Thyroid gland (tissue), 4 donors: ENCODE results near the gene ZRANB2. TPM values are rescaled to one million over a fixed set of nuclear protein-coding genes. Genes with fewer than 3 reads are reported as not detected.

Experiments
- DNase-seq, 2 donors: peaks; one replicate each; pipeline ENCODE4 v3.0.0-alpha.2; 2019
- H3K27ac ChIP-seq, 3 donors: fragments of 200-600 bp; sonication (generic); 1 replicate in 2 of 3; 2 replicates in 1 of 3; pipeline ENCODE4 v1.5.1; 2016 to 2019; ENCODE audit warnings: mild to moderate bottlenecking in 1 of 3, moderate library complexity in 1 of 3
- H3K27me3 ChIP-seq: fragments of 200-600 bp; sonication (generic); one replicate; pipeline ENCODE4 v1.5.1; 2019
- H3K36me3 ChIP-seq, 2 donors: fragments of 200-600 bp; sonication (generic); one replicate each; pipeline ENCODE4 v1.5.1; 2016 to 2019
- H3K4me1 ChIP-seq, 2 donors: fragments of 200-600 bp; sonication (generic); one replicate each; pipeline ENCODE4 v1.5.1; 2017 to 2019
- H3K4me3 ChIP-seq, 3 donors: fragments of 200-600 bp; sonication (generic); replicated peaks in 1 of 3; 1 replicate in 2 of 3; 2 replicates in 1 of 3; pipeline ENCODE4 v1.5.1; 2016; ENCODE audit warnings: mild to moderate bottlenecking in 1 of 3
- H3K9me3 ChIP-seq: fragments of 200-600 bp; sonication (generic); one replicate; pipeline ENCODE4 v1.5.1; 2017
- CTCF ChIP-seq, 6 experiments: fragments of 200-600 bp in 3 of 6; fragments of 450-650 bp in 3 of 6; sonication (generic) in 3 of 6; IDR thresholded peaks; one replicate each; pipeline ENCODE4 v1.5.1; 2016 to 2019; ENCODE audit warnings: antibody characterized with exemption in 6 of 6, mild to moderate bottlenecking in 2 of 6, inconsistent platforms in 1 of 6, moderate library complexity in 1 of 6
- POLR2A ChIP-seq, 2 donors: fragments of 450-650 bp; IDR thresholded peaks; one replicate each; pipeline ENCODE4 v1.6.1; 2017; ENCODE audit warnings: antibody characterized with exemption in 2 of 2, mild to moderate bottlenecking in 2 of 2, moderate library complexity in 1 of 2
- WGBS, 2 donors: methylation state at CpG; one replicate each; pipeline ENCODE4 v1.1.5; 2017; 5-methylcytosine and 5-hydroxymethylcytosine counted together
- intact Hi-C: fragments of 100-400 bp; cut with DNase I; formaldehyde crosslinking; loops from one replicate; pipeline ENCODE4 v1.15.1; 2023
- total RNA-seq, 4 donors: library from RNA; depleted of rRNA; stranded (reverse); fragments of >200 nt; gene quantifications; one replicate each; pipeline ENCODE4 v1.2.3, GENCODE V29; 2016

The ZRANB2 gene
- total RNA-seq, 4 donors from 2014 or later, result 67.3 to 125 (median 93.7) TPM

- no peak for TF ChIP-seq POLR2A (IDR thresholded peaks at IDR 0.05)
- TF ChIP-seq CTCF (IDR thresholded peaks at IDR 0.05), result no peak
- DNase-seq, result peak in 1 of 2 donors; percentile 2
- intact Hi-C loops, result no loop called here
- Histone ChIP-seq H3K27ac (no peak overlapping the region), H3K4me1 (no peaks in the 10 kb centered on the region), H3K36me3 (no peaks in the 10 kb centered on the region), H3K4me3 (no peak overlapping the region), H3K9me3 (no peaks in the 10 kb centered on the region), H3K27me3 (no peaks in the 10 kb centered on the region)
- WGBS, 2 donors, result 58 to 75% methylated on average over 5 to 6 of the region's 7 CpGs
Measured at GRCh38 chr1:71053758-71054157, 27.1 kb downstream of the ZRANB2 start.

- no peak overlapping the region for H3K4me3 ChIP-seq
- no peaks in the 10 kb centered on the region for H3K9me3 ChIP-seq
- no peak overlapping the region for H3K27ac ChIP-seq
- H3K4me1 ChIP-seq, result peaks cover 0 to 1% of the 10 kb centered on the region in 2 donors
- no peaks in the 10 kb centered on the region for H3K27me3 ChIP-seq
- TF ChIP-seq CTCF (IDR thresholded peaks at IDR 0.05) (no peak), POLR2A (IDR thresholded peaks at IDR 0.05) (no peak)
- WGBS, 2 donors, result 74 to 75% methylated on average over 1 of the region's 1 CpG
- DNase-seq, result no peak
- no peaks in the 10 kb centered on the region for H3K36me3 ChIP-seq
- intact Hi-C loops, result no loop called here
Measured at GRCh38 chr1:71053146-71053545, 27.7 kb downstream of the ZRANB2 start.

GRCh38 chr1:71049951-71050598 lies 30.8 kb downstream of the ZRANB2 start:
- no peak for TF ChIP-seq POLR2A (IDR thresholded peaks at IDR 0.05)
- TF ChIP-seq CTCF (IDR thresholded peaks at IDR 0.05), result peak; percentile 51 to 77 (median 62)
- Histone ChIP-seq H3K4me3 (no peak overlapping the region), H3K9me3 (no peaks in the 10 kb centered on the region), H3K27me3 (peaks cover 8% of the 10 kb centered on the region), H3K36me3 (no peaks in the 10 kb centered on the region), H3K4me1 (peaks cover 5 to 20% of the 10 kb centered on the region in 2 donors), H3K27ac (no peak overlapping the region)
- intact Hi-C loops, result loop anchor here (5.0 kb wide), 1 partner anchor 363 kb away; no protein-coding TSS in a partner anchor
- DNase-seq, result no peak
- WGBS, 2 donors, result 3% methylated on average over 1 of the region's 1 CpG

GRCh38 chr1:71047635-71048607 lies 32.9 kb downstream of the ZRANB2 start, which contains the start of gene PTGER3:
Gene PTGER3 (minus strand): TSS chr1:71047816. CDS start chr1:71047577, 239 bp downstream.
- Histone ChIP-seq H3K4me1 (peaks cover 5 to 20% of the 10 kb centered on the region in 2 donors), H3K4me3 (peak within 1 kb of the TSS; percentile 1 to 41 (median 18)), H3K9me3 (no peaks in the 10 kb centered on the region), H3K27me3 (peaks cover 8% of the 10 kb centered on the region), H3K27ac (no peak within 1 kb of the TSS), H3K36me3 (no peaks in the 10 kb centered on the region)
- intact Hi-C loops, result loop anchor here (5.0 kb wide), 1 partner anchor 361 kb away; no protein-coding TSS in a partner anchor
- 8 to 23% methylated on average over 12 to 33 of the region's 56 CpGs for WGBS, 2 donors
- DNase-seq, result peak; percentile 53 to 61
- peak in 1 of 2 donors; percentile 12 for TF ChIP-seq POLR2A (IDR thresholded peaks at IDR 0.05)
- no peak for TF ChIP-seq CTCF (IDR thresholded peaks at IDR 0.05)
